ENCODE results near the gene STK39. TPM values are rescaled to one million over a fixed set of nuclear protein-coding genes. Genes with fewer than 3 reads are reported as not detected.

STK39 gene
- total RNA-seq, 1 experiment from 2014 or later, result 22.1 TPM

- Histone ChIP-seq H3K79me2 (ENCODE audit: insufficient read depth, low read length) (no peaks in the 10 kb centered on the region), H3K23ac (ENCODE audit: insufficient read length, low read depth, low read length) (no peak overlapping the region), H3K56ac (ENCODE audit: insufficient read length, low read depth, low read length) (no peak overlapping the region), H3K27ac (ENCODE audit: insufficient read length, low read depth, low read length) (no peak overlapping the region), H3T11ph (ENCODE audit: low read length) (no peak overlapping the region), H2BK5ac (ENCODE audit: insufficient read length, low read length) (no peak overlapping the region), H4K5ac (ENCODE audit: insufficient read length, low read depth, low read length) (no peak overlapping the region), H4K20me1 (ENCODE audit: control insufficient read depth, insufficient read depth, insufficient read length) (no peaks in the 10 kb centered on the region), H2AFZ (ENCODE audit: low read length) (no peak overlapping the region), H2AK5ac (ENCODE audit: insufficient read length, low read length) (no peak overlapping the region), H4K8ac (replicated peaks; ENCODE audit: insufficient read length, low read depth, low read length) (no peak overlapping the region), H2BK20ac (ENCODE audit: low read depth, low read length, poor library complexity, severe bottlenecking) (no peak overlapping the region), H3K79me1 (ENCODE audit: insufficient read depth, low read depth, low read length, poor library complexity, severe bottlenecking) (no peaks in the 10 kb centered on the region), H3K18ac (ENCODE audit: insufficient read length, low read depth, low read length) (no peak overlapping the region), H3K4ac (ENCODE audit: low read depth, low read length) (no peak overlapping the region), H3K27me3 (ENCODE audit: insufficient read depth, low read length) (no peaks in the 10 kb centered on the region), H4K91ac (ENCODE audit: insufficient read length, low read depth, low read length) (no peak overlapping the region), H3K9ac (ENCODE audit: extremely low read depth, insufficient read length, low read length) (no peak overlapping the region), H3K9me3 (ENCODE audit: control insufficient read depth, low read depth, low read length) (no peaks in the 10 kb centered on the region), H3K4me1 (ENCODE audit: insufficient read depth, low read length) (no peaks in the 10 kb centered on the region), H2BK15ac (ENCODE audit: low read depth, low read length) (no peak overlapping the region), H2BK12ac (ENCODE audit: insufficient read length, low read depth, low read length) (no peak overlapping the region), H2BK120ac (ENCODE audit: low read depth, low read length, poor library complexity, severe bottlenecking) (no peak overlapping the region), H3K4me2 (ENCODE audit: insufficient read depth, insufficient read length, low read length) (no peak overlapping the region), H3K23me2 (ENCODE audit: insufficient read length, low read depth, low read length, poor library complexity, severe bottlenecking) (no peaks in the 10 kb centered on the region), H3K14ac (ENCODE audit: insufficient read depth, low read length) (no peak overlapping the region)
- DNase-seq, result no peak
- H3K27ac Mint-ChIP-seq, result no peak overlapping the region; a peak in 1 of 7 replicates
- WGBS (ENCODE audit: extremely low coverage, insufficient read length, low lambda C conversion rate), result 100% methylated on average over 1 of the region's 3 CpGs
- H3K36me3 Mint-ChIP-seq (ENCODE audit: insufficient read depth in 1 of 3, low read depth in 3 of 3), result no peaks in the 10 kb centered on the region
- no peaks in the 10 kb centered on the region for H3K4me1 Mint-ChIP-seq
- H3K9me3 Mint-ChIP-seq, result peaks cover 0 to under 1% of the 10 kb centered on the region in 2 experiments; a peak in 1 of 5 replicates
- H3K4me3 Mint-ChIP-seq, result no peak overlapping the region
- no peak for TF ChIP-seq CTCF (conservative IDR thresholded peaks at IDR 0.05)
- H3K27me3 Mint-ChIP-seq (ENCODE audit: low read depth), result 0 out of 2 replicates have a peak, but pooled peaks cover 1% of the 10 kb centered on the region
Observed at GRCh38 chr2:168277276-168277675, 29.9 kb upstream of the STK39 start.
